ENCODE data around the gene CFAP58.

DNA sequence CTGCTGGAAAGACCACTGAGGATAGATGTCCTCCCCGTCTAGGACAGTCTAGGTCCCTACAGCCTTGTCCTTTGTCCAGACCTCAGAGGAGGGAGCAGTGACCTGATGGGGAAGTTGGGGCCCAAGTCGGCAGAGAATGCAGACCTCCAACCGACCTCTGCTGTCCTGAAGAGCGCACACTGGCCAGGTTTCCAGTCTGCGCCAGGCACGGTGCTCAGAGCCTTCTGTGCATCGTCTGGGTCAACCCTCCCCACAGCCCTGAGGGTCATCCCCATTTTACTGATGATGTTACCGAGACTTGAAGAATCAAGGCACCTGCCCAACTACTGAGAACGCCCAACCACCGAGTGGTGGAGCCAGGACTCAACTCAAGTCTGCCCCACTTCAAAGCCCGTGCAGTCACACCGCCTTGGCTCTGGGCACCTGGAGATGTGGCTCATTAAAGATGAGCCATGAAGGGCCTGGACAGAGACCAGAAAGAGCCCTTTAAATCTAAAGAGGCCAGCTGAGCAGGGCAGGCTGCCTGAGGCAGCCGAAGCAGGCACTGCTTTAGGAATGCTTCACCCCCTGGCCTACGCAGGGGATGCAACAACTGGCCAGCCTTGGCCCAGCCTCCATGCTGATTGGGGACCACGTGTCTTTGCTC, 19.8 kb upstream of the CFAP58 start:
- TF ChIP-seq, protein P1, sequence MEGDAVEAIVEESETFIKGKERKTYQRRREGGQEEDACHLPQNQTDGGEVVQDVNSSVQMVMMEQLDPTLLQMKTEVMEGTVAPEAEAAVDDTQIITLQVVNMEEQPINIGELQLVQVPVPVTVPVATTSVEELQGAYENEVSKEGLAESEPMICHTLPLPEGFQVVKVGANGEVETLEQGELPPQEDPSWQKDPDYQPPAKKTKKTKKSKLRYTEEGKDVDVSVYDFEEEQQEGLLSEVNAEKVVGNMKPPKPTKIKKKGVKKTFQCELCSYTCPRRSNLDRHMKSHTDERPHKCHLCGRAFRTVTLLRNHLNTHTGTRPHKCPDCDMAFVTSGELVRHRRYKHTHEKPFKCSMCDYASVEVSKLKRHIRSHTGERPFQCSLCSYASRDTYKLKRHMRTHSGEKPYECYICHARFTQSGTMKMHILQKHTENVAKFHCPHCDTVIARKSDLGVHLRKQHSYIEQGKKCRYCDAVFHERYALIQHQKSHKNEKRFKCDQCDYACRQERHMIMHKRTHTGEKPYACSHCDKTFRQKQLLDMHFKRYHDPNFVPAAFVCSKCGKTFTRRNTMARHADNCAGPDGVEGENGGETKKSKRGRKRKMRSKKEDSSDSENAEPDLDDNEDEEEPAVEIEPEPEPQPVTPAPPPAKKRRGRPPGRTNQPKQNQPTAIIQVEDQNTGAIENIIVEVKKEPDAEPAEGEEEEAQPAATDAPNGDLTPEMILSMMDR (conservative IDR thresholded peaks at IDR 0.05 in 1 of 2, IDR thresholded peaks at IDR 0.05 in 1 of 2; ENCODE audit: extremely low read depth in 1 of 2, insufficient read depth in 1 of 2, low read depth in 1 of 2, low read length in 2 of 2), result no peak
- no peak for TF ChIP-seq EZH2 (IDR thresholded peaks at IDR 0.05; ENCODE audit: borderline replicate concordance, low read length)

All from mammary epithelial cell (primary cell).